Fibroblast of skin of scalp (primary cell): ENCODE measurements around the gene PNMA1.

Experiments used
- DNase-seq: peaks from one replicate; pipeline ENCODE4 v3.0.0-alpha.2; 2013

PNMA1 gene

GRCh38 chr14:73662487-73662943, 51.7 kb downstream of the PNMA1 start:
- peak; percentile 95 for DNase-seq

- peak; percentile 9 for DNase-seq
Measured at GRCh38 chr14:73661872-73662271, 52.3 kb downstream of the PNMA1 start.
